K562 (cell line): ENCODE data around the gene MILR1. TPM values are rescaled to one million over a fixed set of nuclear protein-coding genes. Genes with fewer than 3 reads are reported as not detected.

ENCODE experiments used
- ATAC-seq: fragments of 200-7000 bp; cut with Tn5 transposase; 3 replicates; pipeline ENCODE4 v1.9.1; 2020; ENCODE audit warnings: moderate library complexity
- BruUV-seq: library from RNA; stranded (reverse); fragments of 400-500 nt; replicated peaks from 2 replicates; lab custom pipeline; 2021; lab: Mats Ljungman, UMichigan
- CTCF ChIA-PET: fragments of 300-600 bp; formaldehyde crosslinking; extraction: SDS; loops from one replicate; lab custom pipeline; 2021; ENCODE audit warnings: low intra/inter-chr PET ratio; lab: Yijun Ruan, JAX
- POLR2A ChIA-PET: fragments of 300-600, 350-650 bp; sonication (Branson Sonifier 250); formaldehyde crosslinking; extraction: SDS; loops from one replicate; lab custom pipeline; 2021; ENCODE audit warnings: antibody characterized with exemption, inconsistent platforms; lab: Yijun Ruan, JAX
- DNase-seq, 4 experiments: peaks; one replicate each; pipeline versions ENCODE4 v3.0.0 to v3.0.0-alpha.2; 2011 to 2018; ENCODE audit warnings: low spot score in 3 of 4, mixed read lengths in 3 of 4; ENCODE audit errors: extremely low read depth in 1 of 4
- FAIRE-seq: peaks from 2 replicates; lab custom pipeline; 2011; peaks lifted over from hg19 to GRCh38; lab: Jason Lieb, UNC
- H2AFZ ChIP-seq: 2 replicates; pipeline ENCODE4 v1.6.0; 2011; ENCODE audit warnings: low read depth, low read length, control low read depth, inconsistent platforms
- H3K27ac ChIP-seq: fragments of 200-600 bp; 3 replicates; pipeline ENCODE4 v1.8.0; 2011; ENCODE audit warnings: low read depth, mild to moderate bottlenecking, control low read depth, inconsistent platforms, low read length, moderate library complexity, mixed read lengths; ENCODE audit errors: extremely low read depth
- H3K27me3 ChIP-seq, 2 experiments: fragments of 300-600 bp in 1 of 2; 2 replicates in 1 of 2; 3 replicates in 1 of 2; pipeline versions ENCODE4 v1.6.0 to v1.8.0; 2011; ENCODE audit warnings: inconsistent platforms in 2 of 2, low read length in 2 of 2, mild to moderate bottlenecking in 1 of 2, mixed read lengths in 1 of 2, moderate library complexity in 1 of 2; ENCODE audit not compliant: control insufficient read depth in 2 of 2, insufficient read depth in 2 of 2
- H3K36me3 ChIP-seq: fragments of 300-600 bp; 3 replicates; pipeline ENCODE4 v1.8.0; 2011; ENCODE audit warnings: mild to moderate bottlenecking, low read length, inconsistent platforms; ENCODE audit not compliant: control insufficient read depth, insufficient read depth
- H3K4me1 ChIP-seq, 2 experiments: fragments of 200-600 bp in 1 of 2; replicated peaks in 1 of 2; 2 replicates in 1 of 2; 3 replicates in 1 of 2; pipeline versions ENCODE4 v1.5.1 to v1.8.0; 2011; ENCODE audit warnings: inconsistent platforms in 2 of 2, low read length in 2 of 2, mild to moderate bottlenecking in 1 of 2, mixed read lengths in 1 of 2, moderate library complexity in 1 of 2; ENCODE audit not compliant: control insufficient read depth in 2 of 2, insufficient read depth in 2 of 2
- H3K4me2 ChIP-seq: 2 replicates; pipeline ENCODE4 v1.6.1; 2011; ENCODE audit warnings: low read length, control low read depth, inconsistent platforms, mixed read lengths; ENCODE audit not compliant: insufficient read depth
- H3K4me3 ChIP-seq: fragments of 200-600 bp; sonication (generic), shearing (Covaris generic); 2 replicates; pipeline ENCODE4 v1.5.1; 2016; ENCODE audit warnings: control low read depth, inconsistent platforms
- H3K79me2 ChIP-seq: fragments of 200-600 bp; 3 replicates; pipeline ENCODE4 v1.8.0; 2011; ENCODE audit warnings: low read length, inconsistent platforms; ENCODE audit not compliant: control insufficient read depth, insufficient read depth
- H3K9ac ChIP-seq, 2 experiments: 2 replicates each; pipeline versions ENCODE4 v1.6.0 to v1.6.1; 2011; ENCODE audit warnings: low read depth in 2 of 2, low read length in 2 of 2, control low read depth in 1 of 2, inconsistent platforms in 1 of 2, mild to moderate bottlenecking in 1 of 2, mixed read lengths in 1 of 2; ENCODE audit not compliant: insufficient read depth in 1 of 2
- H3K9me1 ChIP-seq: one replicate; pipeline ENCODE4 v1.6.0; 2011; ENCODE audit warnings: inconsistent platforms, mild to moderate bottlenecking, low read length, moderate library complexity; ENCODE audit not compliant: control insufficient read depth, insufficient read depth
- H3K9me3 ChIP-seq: replicated peaks from 2 replicates; pipeline ENCODE4 v1.5.1; 2011; ENCODE audit warnings: low read depth, low read length, inconsistent platforms; ENCODE audit not compliant: control insufficient read depth, insufficient read depth
- H4K20me1 ChIP-seq: replicated peaks from 2 replicates; pipeline ENCODE4 v1.6.1; 2011; ENCODE audit warnings: low read length, inconsistent platforms, mixed read lengths; ENCODE audit not compliant: control insufficient read depth, insufficient read depth
- CREB1 ChIP-seq, 2 experiments: sonication (generic) in 1 of 2; formaldehyde crosslinking in 1 of 2; IDR thresholded peaks; 2 replicates each; pipeline versions ENCODE4 v1.6.1 to v1.8.0; 2012 to 2022; ENCODE audit warnings: inconsistent platforms in 1 of 2, mild to moderate bottlenecking in 1 of 2, missing genetic modification reagents in 1 of 2, moderate library complexity in 1 of 2
- MYC ChIP-seq, 2 experiments: fragments of 250-450 bp in 1 of 2; sonication (Bioruptor Pico) in 1 of 2; IDR thresholded peaks; 2 replicates each; pipeline versions ENCODE4 v1.5.1 to v1.6.1; 2012 to 2021; ENCODE audit warnings: low read depth in 2 of 2, borderline replicate concordance in 1 of 2, improper control_type of control experiment in 1 of 2, low read length in 1 of 2, mild to moderate bottlenecking in 1 of 2, moderate library complexity in 1 of 2
- PYGO2 ChIP-seq: fragments of 450-650 bp; IDR thresholded peaks from 2 replicates; pipeline ENCODE4 v1.6.1; 2016; ENCODE audit warnings: mild to moderate bottlenecking, missing genetic modification characterization, moderate library complexity, missing compliant biosample characterization
- REST ChIP-seq, 2 experiments: fragments of 450-650 bp; formaldehyde crosslinking in 1 of 2; IDR thresholded peaks; 2 replicates each; pipeline versions ENCODE4 v1.4.0 to v1.6.1; 2014 to 2020; ENCODE audit warnings: mild to moderate bottlenecking in 2 of 2, borderline replicate concordance in 1 of 2, low read depth in 1 of 2
- SMARCB1 ChIP-seq: IDR thresholded peaks from 2 replicates; pipeline ENCODE4 v1.6.1; 2011; ENCODE audit warnings: improper control_type of control experiment, low read depth; ENCODE audit not compliant: insufficient read length
- TSHZ1 ChIP-seq: fragments of 250-450 bp; sonication (Bioruptor Pico); IDR thresholded peaks from 2 replicates; pipeline ENCODE4 v1.4.0; 2020; ENCODE audit warnings: mild to moderate bottlenecking, moderate library complexity
- WHSC1 ChIP-seq: IDR thresholded peaks from one replicate; pipeline ENCODE4 v1.6.1; 2012; ENCODE audit warnings: low read length, control low read depth, inconsistent platforms
- ZNF444 ChIP-seq: fragments of 250-450 bp; sonication (Bioruptor Pico); IDR thresholded peaks from 2 replicates; pipeline ENCODE4 v1.4.0; 2020; ENCODE audit warnings: mild to moderate bottlenecking, moderate library complexity
- WGBS: fragments of 100-300 bp; shearing (Covaris generic); methylation state at CpG from one replicate; pipeline ENCODE4 v1.1.6; 2016; ENCODE audit warnings: low coverage, mixed read lengths; ENCODE audit not compliant: insufficient coverage; ENCODE audit errors: missing lambda C conversion rate; 5-methylcytosine and 5-hydroxymethylcytosine counted together
- in situ Hi-C: fragments of 300-500 bp; cut with MboI; formaldehyde crosslinking; loops from 4 replicates; pipeline ENCODE4 v1.15.0; 2018; ENCODE audit warnings: inconsistent platforms, mixed read lengths
- intact Hi-C: fragments of 100-400 bp; cut with micrococcal nuclease; formaldehyde crosslinking; loops from 2 replicates; pipeline ENCODE4 v1.14.2; 2022
- polyA plus RNA-seq, 8 experiments: library from polyadenylated mRNA; depleted of rRNA in 4 of 8; stranded (reverse) in 5 of 8; unstranded in 3 of 8; fragments of >200 nt; fragmentation: Nextera tagmentation in 2 of 8; fragmentation: Illumina TruSeq in 1 of 8; extraction: Ambion mirVana in 2 of 8; extraction: Trizol in 1 of 8; gene quantifications; 2 replicates each; pipeline versions ENCODE4 v1.2.1 to v1.2.3, GENCODE V29; 2011 to 2014; ENCODE audit warnings: inconsistent platforms in 1 of 8, missing spikeins in 1 of 8
- total RNA-seq, 7 experiments: library from RNA; depleted of rRNA in 6 of 7; stranded (reverse); fragments of >200 nt in 6 of 7; fragmentation: Illumina TruSeq in 2 of 7; extraction: Trizol in 2 of 7; gene quantifications; 2 replicates each; pipeline versions ENCODE4 v1.2.1 to v1.2.3, GENCODE V29; 2011 to 2021; ENCODE audit warnings: low replicate concordance in 1 of 7

MILR1 gene
- total and polyA plus RNA-seq, 9 of the 15 experiments (the other 6 are each of a cell fraction or from before 2014, with no cell fraction given): 3.8 to 14.1 (median 7.1) TPM

GRCh38 chr17:64428406-64428805 is 20.5 kb upstream of the MILR1 start:
- no peak overlapping the region for H2AFZ ChIP-seq
- H3K27ac ChIP-seq: no peak overlapping the region
- POLR2A ChIA-PET: interaction anchor here (0.9 kb wide), 1 partner anchor 77 kb away, joined by 4 read pairs; no protein-coding TSS in a partner anchor
- peaks cover 0 to 9% of the 10 kb centered on the region in 2 experiments; a peak in 1 of 5 replicates for H3K4me1 ChIP-seq
- no peaks in the 10 kb centered on the region for H3K27me3 ChIP-seq
- no peaks in the 10 kb centered on the region for H4K20me1 ChIP-seq
- CTCF ChIA-PET: no interaction called here
- no peak overlapping the region for H3K9ac ChIP-seq
- WGBS: 24% methylated on average over 1 of the region's 1 CpG
- intact Hi-C loops (no loop called here), in situ Hi-C loops (loop anchor here (10.0 kb wide), 1 partner anchor 536 kb away; no protein-coding TSS in a partner anchor)
- DNase-seq (no peak), ATAC-seq (no peak), FAIRE-seq (no peak)
- no peaks in the 10 kb centered on the region for H3K9me3 ChIP-seq
- H3K4me3 ChIP-seq: no peak overlapping the region
- TF ChIP-seq MYC (IDR thresholded peaks at IDR 0.05; ENCODE audit: low read depth, low read length): no peak
- no peak for TF ChIP-seq MYC (CRISPR knock-in tag; IDR thresholded peaks at IDR 0.05; ENCODE audit: borderline replicate concordance, low read depth)
- TF ChIP-seq ZNF444 (CRISPR knock-in tag): no peak
- no peak for TF ChIP-seq SMARCB1
- TF ChIP-seq PYGO2 (tag): no peak
- TF ChIP-seq WHSC1: no peak
- no peak for TF ChIP-seq CREB1 (IDR thresholded peaks at IDR 0.05)
- TF ChIP-seq CREB1 (CRISPR knock-in tag; IDR thresholded peaks at IDR 0.05): no peak
- 0 out of 2 replicates have a peak, but pooled peaks have one; percentile 12 for TF ChIP-seq REST (IDR thresholded peaks at IDR 0.05; ENCODE audit: borderline replicate concordance)
- TF ChIP-seq REST (CRISPR knock-in tag; IDR thresholded peaks at IDR 0.05; ENCODE audit: low read depth): no peak
- no peak for TF ChIP-seq TSHZ1 (CRISPR knock-in tag)
- BruUV-seq: no TSS peak
- H3K36me3 ChIP-seq: no peaks in the 10 kb centered on the region
- no peak overlapping the region for H3K4me2 ChIP-seq
- no peaks in the 10 kb centered on the region for H3K9me1 ChIP-seq
- H3K79me2 ChIP-seq: no peaks in the 10 kb centered on the region
